Naive thymus-derived CD8-positive, alpha-beta T cell (primary cell): ENCODE data around the gene MORF4L2. TPM values are rescaled to one million over a fixed set of nuclear protein-coding genes. Genes with fewer than 3 reads are reported as not detected.
"Not testable (repeated sequence)": the region's sequence is repeated elsewhere in the genome, so short reads cannot be mapped to it uniquely, and the experiment has no call there.

Experiments
- ATAC-seq, 2 donors: fragments of 150-1000 bp; cut with Tn5 transposase in 1 of 2; sonication (Bioruptor Pico), chemical (Tn5 transposase) in 1 of 2; 1 replicate in 1 of 2; 2 replicates in 1 of 2; pipeline ENCODE4 v1.10.0; 2021; ENCODE audit warnings: mild to moderate bottlenecking in 2 of 2, moderate library complexity in 2 of 2
- POLR2A ChIA-PET: fragments of 350-600 bp; sonication (Branson Sonifier 250); formaldehyde crosslinking; loops from one replicate; lab custom pipeline; 2021; ENCODE audit warnings: antibody characterized with exemption; lab: Charles Lee
- DNase-seq, 10 donors: peaks; one replicate each; pipeline versions ENCODE4 v3.0.0 to v3.0.0-alpha.2; 2020 to 2022
- H3K27ac Mint-ChIP-seq, 10 donors: one replicate each; pipeline ENCODE4 v1.8.0; 2020 to 2022; ENCODE audit warnings: mild to moderate bottlenecking in 10 of 10, mixed read lengths in 10 of 10, moderate library complexity in 4 of 10, inconsistent platforms in 1 of 10
- H3K27me3 Mint-ChIP-seq, 5 donors: one replicate each; pipeline ENCODE4 v1.8.0; 2021 to 2022; ENCODE audit warnings: mixed read lengths in 5 of 5
- H3K36me3 Mint-ChIP-seq, 3 donors: one replicate each; pipeline ENCODE4 v1.8.0; 2020 to 2022; ENCODE audit warnings: mixed read lengths in 3 of 3, mild to moderate bottlenecking in 2 of 3, inconsistent platforms in 1 of 3
- H3K4me1 Mint-ChIP-seq, 4 donors: one replicate each; pipeline ENCODE4 v1.8.0; 2021 to 2022; ENCODE audit warnings: mixed read lengths in 4 of 4
- H3K4me3 Mint-ChIP-seq, 10 donors: one replicate each; pipeline ENCODE4 v1.8.0; 2020 to 2022; ENCODE audit warnings: mild to moderate bottlenecking in 10 of 10, mixed read lengths in 10 of 10, moderate library complexity in 6 of 10, inconsistent platforms in 1 of 10
- H3K9me3 Mint-ChIP-seq, 9 donors: one replicate each; pipeline ENCODE4 v1.8.0; 2020 to 2022; ENCODE audit warnings: mixed read lengths in 9 of 9, mild to moderate bottlenecking in 3 of 9, inconsistent platforms in 1 of 9, moderate library complexity in 1 of 9
- polyA plus RNA-seq, 3 donors: library from polyadenylated mRNA; unstranded; fragments of 300-500 nt; fragmentation: Illumina TruSeq; gene quantifications; one replicate each; pipeline ENCODE4 v1.2.3, GENCODE V29; 2021
- total RNA-seq, 8 experiments: library from RNA in 2 of 8; stranded (reverse) in 2 of 8; gene quantifications; one replicate each; pipeline ENCODE4 v1.2.3 and lab custom pipeline; 2021 to 2026

The MORF4L2 gene
- total and polyA plus RNA-seq, 5 experiments from 2014 or later, result 66.3 to 111 (median 96.5) TPM

- H3K27ac Mint-ChIP-seq, H3K4me1 Mint-ChIP-seq, ATAC-seq, H3K9me3 Mint-ChIP-seq, POLR2A ChIA-PET, H3K27me3 Mint-ChIP-seq, H3K4me3 Mint-ChIP-seq, DNase-seq, H3K36me3 Mint-ChIP-seq: not testable (repeated sequence)
Observed at GRCh38 chrX:103638479-103639346, 47.8 kb downstream of the MORF4L2 start.

- no peak overlapping the region for H3K4me3 Mint-ChIP-seq
- POLR2A ChIA-PET, result no interaction called here
- H3K4me1 Mint-ChIP-seq, result no peaks in the 10 kb centered on the region
- no peak for ATAC-seq
- no peaks in the 10 kb centered on the region for H3K36me3 Mint-ChIP-seq
- no peaks in the 10 kb centered on the region for H3K9me3 Mint-ChIP-seq
- no peak overlapping the region for H3K27ac Mint-ChIP-seq
- DNase-seq, result no peak
- peaks cover 0 to 3% (median 0%) of the 10 kb centered on the region in 5 donors for H3K27me3 Mint-ChIP-seq
Observed at GRCh38 chrX:103637604-103638338, 48.7 kb downstream of the MORF4L2 start.

DNA sequence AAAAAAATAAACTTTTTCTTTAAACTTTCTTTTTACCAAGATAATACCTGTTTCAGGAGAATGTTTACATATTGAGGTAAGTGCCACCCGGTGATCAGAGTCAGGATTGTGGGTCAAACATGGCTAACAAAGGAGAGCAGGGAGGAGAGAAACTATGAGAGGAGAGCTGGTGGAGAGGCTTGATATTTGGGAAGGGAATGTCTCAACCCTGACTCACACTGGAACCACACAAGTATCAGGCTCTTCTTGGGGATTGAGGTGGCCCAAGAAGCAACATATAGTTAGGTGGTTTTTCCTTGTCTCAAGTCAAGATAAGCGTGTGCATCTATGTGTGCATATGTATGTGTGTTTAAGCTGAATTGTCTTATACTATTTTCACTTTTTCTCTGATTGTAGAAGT, 51.1 kb downstream of the MORF4L2 start:
- Mint-ChIP-seq H3K27me3 (no peaks in the 10 kb centered on the region), H3K36me3 (no peaks in the 10 kb centered on the region), H3K4me1 (no peaks in the 10 kb centered on the region), H3K9me3 (no peaks in the 10 kb centered on the region), H3K4me3 (no peak overlapping the region), H3K27ac (no peak overlapping the region)
- DNase-seq (no peak), ATAC-seq (no peak)
- POLR2A ChIA-PET, result no interaction called here

DNA sequence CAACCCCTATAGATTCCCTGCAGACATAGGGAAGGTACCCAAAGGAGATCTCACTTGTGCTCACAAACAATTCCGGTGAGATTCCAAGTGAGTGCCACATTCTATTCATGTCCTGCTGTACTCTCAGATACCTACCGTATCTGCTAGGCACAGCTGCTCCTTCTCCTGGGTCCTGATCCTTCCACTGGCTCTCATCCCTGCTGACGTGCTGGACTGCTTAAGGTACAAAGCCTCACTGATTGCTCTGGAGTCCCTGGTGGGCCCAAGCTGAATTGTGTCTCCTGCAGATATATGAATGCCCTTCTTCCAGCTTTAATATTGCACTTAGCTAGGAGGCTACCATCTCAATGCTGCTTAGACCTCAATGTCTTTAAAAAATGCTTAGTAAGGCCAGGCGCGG, 55.4 kb downstream of the MORF4L2 start:
- POLR2A ChIA-PET, result interaction anchor here (0.7 kb wide), 1 partner anchor 62 kb away, joined by 3 read pairs; no protein-coding TSS in a partner anchor
- Mint-ChIP-seq H3K4me3 (no peak overlapping the region), H3K9me3 (no peaks in the 10 kb centered on the region), H3K36me3 (no peaks in the 10 kb centered on the region), H3K4me1 (peaks cover 7 to 19% (median 16%) of the 10 kb centered on the region in 4 donors), H3K27me3 (no peaks in the 10 kb centered on the region), H3K27ac (no peak overlapping the region)
- DNase-seq, result no peak
- ATAC-seq, result no peak

- no peaks in the 10 kb centered on the region for H3K9me3 Mint-ChIP-seq
- peaks cover 7 to 19% (median 17%) of the 10 kb centered on the region in 4 donors for H3K4me1 Mint-ChIP-seq
- ATAC-seq, result no peak
- DNase-seq, result peak in 1 of 10 donors; percentile 2
- H3K36me3 Mint-ChIP-seq, result no peaks in the 10 kb centered on the region
- H3K4me3 Mint-ChIP-seq, result peak overlapping the region; percentile 83 to 92 (median 88)
- no peaks in the 10 kb centered on the region for H3K27me3 Mint-ChIP-seq
- H3K27ac Mint-ChIP-seq, result peak overlapping the region in 8 of 10 donors; percentile 35 to 94 (median 90)
- POLR2A ChIA-PET, result no interaction called here
Observed at GRCh38 chrX:103630171-103630511, 56.4 kb downstream of the MORF4L2 start.

DNA sequence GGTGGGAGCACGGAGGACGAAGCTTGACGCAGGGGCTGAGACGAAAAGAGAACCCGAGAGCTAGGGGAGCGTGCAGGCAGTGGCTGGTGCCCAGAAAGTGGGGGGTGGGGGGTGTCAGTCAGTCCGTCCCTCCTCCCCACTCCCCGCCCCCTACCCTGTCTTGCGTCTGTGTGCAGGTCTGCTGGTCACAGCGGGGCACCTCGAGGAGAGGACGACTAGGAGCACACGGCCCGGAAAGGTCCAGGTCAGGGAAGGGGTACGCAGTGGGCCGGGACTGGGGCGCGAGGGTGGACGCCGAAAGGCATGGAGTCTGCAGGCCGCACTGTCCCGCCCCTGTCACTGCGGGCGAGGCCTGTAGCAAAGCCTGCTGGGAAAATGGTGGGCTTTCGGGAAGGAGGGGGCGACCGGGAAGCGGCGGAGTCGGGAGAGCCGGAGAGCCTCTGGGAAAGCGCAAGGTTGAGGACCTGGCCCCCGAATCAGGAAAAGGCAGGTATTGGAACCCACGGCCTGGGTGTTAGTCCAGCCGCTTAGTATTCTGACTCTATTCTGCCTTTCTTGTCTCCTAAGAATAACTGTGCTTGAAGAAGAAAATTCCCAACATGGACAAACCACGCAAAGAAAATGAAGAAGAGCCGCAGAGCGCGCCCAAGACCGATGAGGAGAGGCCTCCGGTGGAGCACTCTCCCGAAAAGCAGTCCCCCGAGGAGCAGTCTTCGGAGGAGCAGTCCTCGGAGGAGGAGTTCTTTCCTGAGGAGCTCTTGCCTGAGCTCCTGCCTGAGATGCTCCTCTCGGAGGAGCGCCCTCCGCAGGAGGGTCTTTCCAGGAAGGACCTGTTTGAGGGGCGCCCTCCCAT, 57.0 kb downstream of the MORF4L2 start:
- Mint-ChIP-seq H3K4me1 (peaks cover 7 to 19% (median 17%) of the 10 kb centered on the region in 4 donors), H3K27ac (peak overlapping the region; percentile 35 to 96 (median 91)), H3K27me3 (no peaks in the 10 kb centered on the region), H3K36me3 (no peaks in the 10 kb centered on the region), H3K4me3 (peak overlapping the region; percentile 83 to 92 (median 88)), H3K9me3 (no peaks in the 10 kb centered on the region)
- POLR2A ChIA-PET, result interaction anchor here (0.6 to 0.9 kb wide), 2 partner anchors 19 to 57 kb away, joined by 3 read pairs; partner anchors contain the start of gene MORF4L2
- DNase-seq (peak in 7 of 10 donors; percentile 2 to 67 (median 18)), ATAC-seq (peak; percentile 46 to 56)

DNA sequence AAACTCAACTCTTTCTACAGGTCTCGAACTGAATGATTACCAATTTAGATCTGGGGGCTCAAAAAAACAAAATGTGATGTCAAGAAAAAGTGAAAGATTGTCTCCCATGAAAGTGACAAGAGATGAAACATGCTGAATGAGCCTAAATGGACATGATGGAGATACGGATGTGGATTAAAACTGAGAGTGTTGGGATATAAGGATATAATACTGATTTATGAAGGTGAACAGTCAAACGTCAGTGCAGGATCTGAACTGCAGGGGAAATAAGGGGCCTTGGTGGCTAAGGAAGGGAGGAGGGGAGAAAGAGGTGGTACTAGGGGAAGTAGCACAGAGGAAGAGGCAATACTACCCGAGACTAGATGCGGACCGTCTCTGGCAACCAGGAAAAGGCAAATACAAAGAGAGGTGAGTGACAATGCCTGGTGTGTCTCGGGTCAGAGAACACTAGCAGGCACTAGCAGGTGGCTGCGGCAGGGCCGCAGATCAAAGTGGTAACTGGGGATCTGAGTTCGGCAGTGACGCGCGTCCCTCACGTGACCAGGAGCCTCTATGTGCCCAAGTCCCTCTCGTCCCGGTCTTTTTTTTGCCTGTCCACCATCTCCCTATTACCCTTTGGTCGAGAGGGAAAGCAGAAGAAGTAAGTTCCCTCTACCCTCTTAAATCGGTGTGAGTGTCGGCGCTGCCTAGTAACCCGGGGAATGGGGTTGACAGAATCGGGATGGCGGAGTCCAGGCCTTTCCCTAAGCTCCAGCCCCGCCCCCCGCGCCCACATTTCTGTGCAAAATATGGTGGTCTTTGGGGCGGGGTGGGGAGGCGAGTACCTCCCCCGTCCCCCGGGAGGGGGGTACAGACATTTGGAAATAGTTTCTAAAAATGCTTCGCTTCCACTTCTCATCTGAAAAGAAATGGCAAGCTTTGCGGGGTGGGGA, 57.8 kb downstream of the MORF4L2 start, which contains the start of gene TCEAL1:
TCEAL1 (plus strand) TSS at position 590 of the 932 bp plus-strand sequence. CDS start 942 bp downstream, outside the sequence.
- no peaks in the 10 kb centered on the region for H3K27me3 Mint-ChIP-seq
- ATAC-seq (peak; percentile 74 to 79), DNase-seq (peak; percentile 9 to 63 (median 37))
- peak within 1 kb of the TSS; percentile 83 to 92 (median 88) for H3K4me3 Mint-ChIP-seq
- peaks cover 7 to 19% (median 17%) of the 10 kb centered on the region in 4 donors for H3K4me1 Mint-ChIP-seq
- POLR2A ChIA-PET, result interaction anchor here (0.6 to 0.9 kb wide), 2 partner anchors 18 to 58 kb away, joined by 3 read pairs; partner anchors contain the start of gene MORF4L2
- H3K27ac Mint-ChIP-seq, result peak within 1 kb of the TSS; percentile 35 to 96 (median 91)
- H3K36me3 Mint-ChIP-seq, result no peaks in the 10 kb centered on the region
- H3K9me3 Mint-ChIP-seq, result no peaks in the 10 kb centered on the region

- POLR2A ChIA-PET, result no interaction called here
- Mint-ChIP-seq H3K27me3 (no peaks in the 10 kb centered on the region), H3K27ac (no peak overlapping the region), H3K4me1 (peaks cover 7 to 19% (median 17%) of the 10 kb centered on the region in 4 donors), H3K9me3 (no peaks in the 10 kb centered on the region), H3K4me3 (no peak overlapping the region), H3K36me3 (no peaks in the 10 kb centered on the region)
- DNase-seq (no peak), ATAC-seq (no peak)
Observed at GRCh38 chrX:103626855-103627254, 59.6 kb downstream of the MORF4L2 start.

Other genes starting within 250 kb of the MORF4L2 start
- gene RAB40A, start 167.2 kb downstream of the MORF4L2 start, total RNA-seq, result not detected
- under 1 TPM in 1 of 3 donors, not detected in 2; 0.15 TPM for gene RAB40A, start 167.2 kb downstream of the MORF4L2 start, polyA plus RNA-seq
- 10 to 100 TPM; 15.9 to 17.2 TPM for gene TCEAL4, start 101.2 kb downstream of the MORF4L2 start, total RNA-seq
- gene TCEAL4, start 101.2 kb downstream of the MORF4L2 start, polyA plus RNA-seq, result 10 to 100 TPM; 16.5 to 28.0 (median 20.8) TPM
- gene TCEAL3, start 78.7 kb downstream of the MORF4L2 start, total RNA-seq, result 1 to 10 TPM; 9.1 TPM
- gene TCEAL3, start 78.7 kb downstream of the MORF4L2 start, polyA plus RNA-seq, result 10 to 100 TPM in 2 of 3 donors, 1 to 10 TPM in 1; 7.4 to 11.9 (median 10.2) TPM
- gene TCEAL1, start 57.7 kb downstream of the MORF4L2 start, total RNA-seq, result 10 to 100 TPM; 18.8 to 19.3 TPM
- gene TCEAL1, start 57.7 kb downstream of the MORF4L2 start, polyA plus RNA-seq, result 10 to 100 TPM; 19.1 to 29.4 (median 28.4) TPM
- not detected for gene TMEM31, start 24.2 kb upstream of the MORF4L2 start, total RNA-seq
- gene TMEM31, start 24.2 kb upstream of the MORF4L2 start, polyA plus RNA-seq, result not detected
- not detected for gene PLP1, start 90.1 kb upstream of the MORF4L2 start, total RNA-seq
- gene PLP1, start 90.1 kb upstream of the MORF4L2 start, polyA plus RNA-seq, result not detected
- under 1 TPM; 0.49 to 0.52 TPM for gene RAB9B, start 145.6 kb upstream of the MORF4L2 start, total RNA-seq
- under 1 TPM in 2 of 3 donors, not detected in 1; 0.14 to 0.69 TPM for gene RAB9B, start 145.6 kb upstream of the MORF4L2 start, polyA plus RNA-seq